ENCODE data around the gene TMEM8B.

The TMEM8B gene

GRCh38 chr9:35908504-35909125, 79.6 kb downstream of the TMEM8B start:
- Histone ChIP-seq H3K36me3 (ENCODE audit: insufficient read depth, low read length) (no peaks in the 10 kb centered on the region), H3F3A (ENCODE audit: insufficient read depth, low read length) (no peaks in the 10 kb centered on the region), H3K9me3 (ENCODE audit: low read length) (no peaks in the 10 kb centered on the region), H3K9ac (ENCODE audit: low read length) (no peak overlapping the region), H3K4me1 (ENCODE audit: insufficient read depth, low read length, severe bottlenecking) (no peaks in the 10 kb centered on the region), H4K20me1 (ENCODE audit: insufficient read depth, low read length) (no peaks in the 10 kb centered on the region), H3K79me2 (ENCODE audit: insufficient read depth, low read length) (no peaks in the 10 kb centered on the region), H3K27ac (ENCODE audit: low read depth, low read length, poor library complexity, severe bottlenecking) (no peak overlapping the region), H3K9me2 (ENCODE audit: low read depth, low read length) (no peaks in the 10 kb centered on the region), H3K4me2 (ENCODE audit: low read length) (no peak overlapping the region), H3K4me3 (ENCODE audit: low read depth, low read length, poor library complexity, severe bottlenecking) (no peak overlapping the region), H2AFZ (ENCODE audit: low read length) (no peak overlapping the region), H3K27me3 (ENCODE audit: insufficient read depth, low read length) (no peaks in the 10 kb centered on the region; the same call in 1 of the 2 replicates)
- TF ChIP-seq CTCF (IDR thresholded peaks at IDR 0.05; ENCODE audit: low read length) = no peak
- no peak for TF ChIP-seq EZH2 (IDR thresholded peaks at IDR 0.05; ENCODE audit: borderline replicate concordance, low read length)

GRCh38 chr9:35909274-35909673, 80.2 kb downstream of the TMEM8B start, which contains the start of gene SPAAR:
SPAAR (plus strand) TSS chr9:35909490; CDS start chr9:35910464, 974 bp downstream.
- TF ChIP-seq EZH2 (IDR thresholded peaks at IDR 0.05; ENCODE audit: borderline replicate concordance, low read length) (no peak), CTCF (IDR thresholded peaks at IDR 0.05; ENCODE audit: low read length) (no peak)

GRCh38 chr9:35909687-35910612, 80.9 kb downstream of the TMEM8B start:
- H3K9ac ChIP-seq (ENCODE audit: low read length) = no peak overlapping the region
- H3K9me2 ChIP-seq (ENCODE audit: low read depth, low read length) = no peaks in the 10 kb centered on the region
- no peak overlapping the region for H2AFZ ChIP-seq (ENCODE audit: low read length)
- no peak overlapping the region for H3K4me3 ChIP-seq (ENCODE audit: low read depth, low read length, poor library complexity, severe bottlenecking)
- H3K4me2 ChIP-seq (ENCODE audit: low read length) = no peak overlapping the region
- H3K27me3 ChIP-seq (ENCODE audit: insufficient read depth, low read length) = no peaks in the 10 kb centered on the region; the same call in 1 of the 2 replicates
- no peaks in the 10 kb centered on the region for H3K36me3 ChIP-seq (ENCODE audit: insufficient read depth, low read length)
- H4K20me1 ChIP-seq (ENCODE audit: insufficient read depth, low read length) = no peaks in the 10 kb centered on the region
- no peak overlapping the region for H3K27ac ChIP-seq (ENCODE audit: low read depth, low read length, poor library complexity, severe bottlenecking)
- no peaks in the 10 kb centered on the region for H3K9me3 ChIP-seq (ENCODE audit: low read length)
- no peak for TF ChIP-seq CTCF (IDR thresholded peaks at IDR 0.05; ENCODE audit: low read length)
- TF ChIP-seq EZH2 (IDR thresholded peaks at IDR 0.05; ENCODE audit: borderline replicate concordance, low read length) = no peak
- H3K79me2 ChIP-seq (ENCODE audit: insufficient read depth, low read length) = no peaks in the 10 kb centered on the region
- H3K4me1 ChIP-seq (ENCODE audit: insufficient read depth, low read length, severe bottlenecking) = no peaks in the 10 kb centered on the region
- H3F3A ChIP-seq (ENCODE audit: insufficient read depth, low read length) = no peaks in the 10 kb centered on the region

More at GRCh38 chr9:35909274-35909673, 80.2 kb downstream of the TMEM8B start, which contains the start of gene SPAAR:
- no peak within 1 kb of the TSS for H3K4me3 ChIP-seq (ENCODE audit: low read depth, low read length, poor library complexity, severe bottlenecking)
- H3K9me3 ChIP-seq (ENCODE audit: low read length) = no peaks in the 10 kb centered on the region
- no peaks in the 10 kb centered on the region for H3K9me2 ChIP-seq (ENCODE audit: low read depth, low read length)
- no peak within 1 kb of the TSS for H3K9ac ChIP-seq (ENCODE audit: low read length)
- no peaks in the 10 kb centered on the region; the same call in 1 of the 2 replicates for H3K27me3 ChIP-seq (ENCODE audit: insufficient read depth, low read length)
- no peaks in the 10 kb centered on the region for H3K79me2 ChIP-seq (ENCODE audit: insufficient read depth, low read length)
- H3K27ac ChIP-seq (ENCODE audit: low read depth, low read length, poor library complexity, severe bottlenecking) = no peak within 1 kb of the TSS
- no peaks in the 10 kb centered on the region for H3K36me3 ChIP-seq (ENCODE audit: insufficient read depth, low read length)
- no peaks in the 10 kb centered on the region for H3F3A ChIP-seq (ENCODE audit: insufficient read depth, low read length)
- H3K4me2 ChIP-seq (ENCODE audit: low read length) = no peak within 1 kb of the TSS
- no peaks in the 10 kb centered on the region for H4K20me1 ChIP-seq (ENCODE audit: insufficient read depth, low read length)
- no peak within 1 kb of the TSS for H2AFZ ChIP-seq (ENCODE audit: low read length)
- H3K4me1 ChIP-seq (ENCODE audit: insufficient read depth, low read length, severe bottlenecking) = no peaks in the 10 kb centered on the region
